Ovary (tissue), 9 donors: ENCODE data around the gene CD93. TPM values are rescaled to one million over a fixed set of nuclear protein-coding genes. Genes with fewer than 3 reads are reported as not detected.

Experiments
- DNase-seq, 5 donors: peaks; one replicate each; pipeline ENCODE4 v3.0.0-alpha.2; 2019 to 2020
- H3K27ac ChIP-seq, 2 donors: fragments of 200-600 bp; one replicate each; pipeline versions ENCODE4 v1.5.1 to v1.8.0; 2019 to 2022
- H3K27me3 ChIP-seq: fragments of 200-600 bp; one replicate; pipeline ENCODE4 v1.8.0; 2022
- H3K36me3 ChIP-seq: fragments of 200-600 bp; sonication (generic); one replicate; pipeline ENCODE4 v1.5.1; 2019
- H3K4me1 ChIP-seq: one replicate; pipeline ENCODE4 v1.8.1; 2013; ENCODE audit warnings: mild to moderate bottlenecking, moderate library complexity; ENCODE audit not compliant: insufficient read depth
- H3K4me3 ChIP-seq: fragments of 200-600 bp; sonication (generic); one replicate; pipeline ENCODE4 v1.5.1; 2017
- H3K9me3 ChIP-seq, 2 donors: fragments of 200-600 bp in 1 of 2; sonication (generic) in 1 of 2; one replicate each; pipeline versions ENCODE4 v1.5.1 to v1.8.1; 2013 to 2019; ENCODE audit warnings: mild to moderate bottlenecking in 1 of 2, moderate library complexity in 1 of 2
- EP300 ChIP-seq: sonication (generic); formaldehyde crosslinking; IDR thresholded peaks from one replicate; pipeline ENCODE4 v1.6.1; 2017; ENCODE audit warnings: antibody characterized with exemption
- POLR2A ChIP-seq: fragments of 450-650 bp; IDR thresholded peaks from one replicate; pipeline ENCODE4 v1.6.1; 2017; ENCODE audit warnings: antibody characterized with exemption, mild to moderate bottlenecking, moderate library complexity
- WGBS, 3 donors: extraction: QIAGEN DNeasy Blood & Tissue Kit in 1 of 3; methylation state at CpG; one replicate each; pipeline versions ENCODE4 v1.1.5 to v1.1.7; 2013 to 2017; 5-methylcytosine and 5-hydroxymethylcytosine counted together
- intact Hi-C, 4 donors: fragments of 100-400 bp; cut with DNase I; formaldehyde crosslinking; loops; one replicate each; pipeline versions ENCODE4 v1.11.0 to v1.15.1; 2022 to 2023
- polyA plus RNA-seq, 2 donors: library from polyadenylated mRNA; stranded (reverse); fragments of 200-250 nt in 1 of 2; fragments of 350-450 nt in 1 of 2; fragmentation: Illumina TruSeq in 1 of 2; extraction: RNeasy Lipid Tissue Mini Kit (QIAGEN cat#74804) in 1 of 2; gene quantifications; one replicate each; pipeline ENCODE4 v1.2.3, GENCODE V29; 2013 to 2014
- total RNA-seq, 7 donors: library from RNA; depleted of rRNA in 2 of 7; stranded (reverse); fragments of >200 nt in 2 of 7; fragmentation: NEBNext Ultra II Directional in 3 of 7; extraction: Animal tissue kit (Norgen Biotek cat#: 25700) in 3 of 7; gene quantifications; one replicate each; pipeline versions ENCODE4 v1.1.0 to v1.2.4, GENCODE V29; 2016 to 2023
- TF ChIP-seq, protein P1 (sequence below), 3 donors: fragments of 450-650 bp in 2 of 3; fragments of 200-600 bp in 1 of 3; IDR thresholded peaks; one replicate each; pipeline versions ENCODE4 v1.5.1 to v1.8.0; 2016 to 2022; ENCODE audit warnings: antibody characterized with exemption in 3 of 3, mild to moderate bottlenecking in 1 of 3
- donor health status: DM: no; HTN: no; CAD: no; lungs with moderate emphysema.
- donor health status: DM: no; HTN: no; CAD: no.
- donor health status: Bipolar disorder and iron deficiency.
- donor health status: DM: yes; HTN: yes; CAD: no.
- donor health status: DM: no; HTN: no; CAD: no.
- donor health status: DM: yes; HTN: yes; CAD: no.

CD93 gene
- total and polyA plus RNA-seq, 9 donors: 7.0 to 42.1 (median 18.3) TPM

DNA sequence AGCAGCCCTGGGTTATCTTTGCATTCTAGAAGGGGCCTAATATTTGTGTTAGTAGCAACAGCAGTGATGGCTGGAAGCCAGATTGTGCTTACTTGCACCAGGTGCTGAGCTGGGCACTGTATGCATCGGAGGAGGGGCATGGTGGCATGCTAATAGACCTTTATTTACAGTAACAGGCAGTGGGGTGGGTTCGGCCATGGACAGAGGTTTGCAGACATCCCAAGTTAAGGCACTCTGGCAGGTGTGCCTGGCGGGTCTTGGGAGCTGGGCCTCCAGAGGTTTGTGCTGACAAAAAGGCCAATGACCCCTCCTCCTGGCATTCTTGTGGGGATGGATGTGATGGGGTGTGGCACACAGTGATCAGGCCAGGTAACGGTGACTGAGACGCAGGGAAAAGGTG is 39.0 kb upstream of the CD93 start:
- Histone ChIP-seq H3K4me1 (no peaks in the 10 kb centered on the region), H3K36me3 (no peaks in the 10 kb centered on the region), H3K9me3 (no peaks in the 10 kb centered on the region), H3K27ac (no peak overlapping the region), H3K27me3 (no peaks in the 10 kb centered on the region), H3K4me3 (no peak overlapping the region)
- 85 to 92% (median 89%) methylated on average over 5 of the region's 5 CpGs for WGBS, 3 donors
- intact Hi-C loops: no loop called here
- no peak for DNase-seq
- no peak for TF ChIP-seq EP300
- TF ChIP-seq POLR2A: no peak

DNA sequence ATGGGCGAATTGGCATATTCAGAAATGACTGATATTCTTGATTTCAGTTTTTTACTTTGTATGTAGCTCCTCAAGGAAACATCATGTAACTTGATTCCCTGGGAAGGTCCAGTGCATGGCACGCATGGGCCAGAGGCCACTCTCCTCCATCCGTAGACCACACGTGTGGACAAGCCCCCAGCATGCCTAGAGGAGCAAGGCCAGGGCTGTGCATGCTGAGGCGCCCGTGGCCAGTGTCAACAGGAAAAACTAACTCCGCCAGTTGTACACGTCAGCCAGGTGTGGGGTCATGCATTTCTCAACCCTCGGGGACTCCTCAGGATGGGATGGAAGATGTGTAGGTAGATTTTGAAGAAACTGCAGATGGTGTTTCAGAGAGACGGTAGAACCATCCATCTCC is 37.8 kb upstream of the CD93 start:
- TF ChIP-seq, protein P1, sequence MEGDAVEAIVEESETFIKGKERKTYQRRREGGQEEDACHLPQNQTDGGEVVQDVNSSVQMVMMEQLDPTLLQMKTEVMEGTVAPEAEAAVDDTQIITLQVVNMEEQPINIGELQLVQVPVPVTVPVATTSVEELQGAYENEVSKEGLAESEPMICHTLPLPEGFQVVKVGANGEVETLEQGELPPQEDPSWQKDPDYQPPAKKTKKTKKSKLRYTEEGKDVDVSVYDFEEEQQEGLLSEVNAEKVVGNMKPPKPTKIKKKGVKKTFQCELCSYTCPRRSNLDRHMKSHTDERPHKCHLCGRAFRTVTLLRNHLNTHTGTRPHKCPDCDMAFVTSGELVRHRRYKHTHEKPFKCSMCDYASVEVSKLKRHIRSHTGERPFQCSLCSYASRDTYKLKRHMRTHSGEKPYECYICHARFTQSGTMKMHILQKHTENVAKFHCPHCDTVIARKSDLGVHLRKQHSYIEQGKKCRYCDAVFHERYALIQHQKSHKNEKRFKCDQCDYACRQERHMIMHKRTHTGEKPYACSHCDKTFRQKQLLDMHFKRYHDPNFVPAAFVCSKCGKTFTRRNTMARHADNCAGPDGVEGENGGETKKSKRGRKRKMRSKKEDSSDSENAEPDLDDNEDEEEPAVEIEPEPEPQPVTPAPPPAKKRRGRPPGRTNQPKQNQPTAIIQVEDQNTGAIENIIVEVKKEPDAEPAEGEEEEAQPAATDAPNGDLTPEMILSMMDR (IDR thresholded peaks at IDR 0.05): no peak
- no peak for TF ChIP-seq EP300
- no peak for TF ChIP-seq POLR2A
- intact Hi-C loops: no loop called here
- Histone ChIP-seq H3K4me3 (no peak overlapping the region), H3K4me1 (no peaks in the 10 kb centered on the region), H3K27me3 (no peaks in the 10 kb centered on the region), H3K36me3 (no peaks in the 10 kb centered on the region), H3K9me3 (no peaks in the 10 kb centered on the region), H3K27ac (no peak overlapping the region)
- no peak for DNase-seq
- WGBS, 3 donors: 92 to 95% (median 95%) methylated on average over 10 of the region's 10 CpGs

GRCh38 chr20:23122796-23123655 is 36.9 kb upstream of the CD93 start:
- no peak for DNase-seq
- H3K9me3 ChIP-seq: no peaks in the 10 kb centered on the region
- no peaks in the 10 kb centered on the region for H3K27me3 ChIP-seq
- H3K4me3 ChIP-seq: no peak overlapping the region
- intact Hi-C loops: no loop called here
- H3K36me3 ChIP-seq: no peaks in the 10 kb centered on the region
- TF ChIP-seq POLR2A (no peak), EP300 (no peak)
- TF ChIP-seq, protein P1 (IDR thresholded peaks at IDR 0.05): no peak
- WGBS, 3 donors: 90 to 96% (median 95%) methylated on average over 15 to 17 of the region's 18 CpGs
- H3K27ac ChIP-seq: no peak overlapping the region
- no peaks in the 10 kb centered on the region for H3K4me1 ChIP-seq

- DNase-seq: no peak
- intact Hi-C loops: no loop called here
- Histone ChIP-seq H3K4me1 (no peaks in the 10 kb centered on the region), H3K9me3 (no peaks in the 10 kb centered on the region), H3K36me3 (no peaks in the 10 kb centered on the region), H3K4me3 (no peak overlapping the region), H3K27ac (no peak overlapping the region), H3K27me3 (no peaks in the 10 kb centered on the region)
- 77 to 93% (median 93%) methylated on average over 6 to 7 of the region's 9 CpGs for WGBS, 3 donors
- TF ChIP-seq EP300 (no peak), POLR2A (no peak)
- TF ChIP-seq, protein P1 (IDR thresholded peaks at IDR 0.05): no peak
These were observed 36.2 kb upstream of the CD93 start for GRCh38 chr20:23122321-23122720.

- TF ChIP-seq POLR2A: no peak
- TF ChIP-seq, protein P1 (IDR thresholded peaks at IDR 0.05): no peak
- TF ChIP-seq EP300: no peak
- no peak overlapping the region for H3K4me3 ChIP-seq
- H3K27me3 ChIP-seq: no peaks in the 10 kb centered on the region
- no peaks in the 10 kb centered on the region for H3K9me3 ChIP-seq
- 87 to 93% (median 89%) methylated on average over 9 of the region's 9 CpGs for WGBS, 3 donors
- no peaks in the 10 kb centered on the region for H3K36me3 ChIP-seq
- DNase-seq: no peak
- H3K27ac ChIP-seq: no peak overlapping the region
- H3K4me1 ChIP-seq: no peaks in the 10 kb centered on the region
- intact Hi-C loops: no loop called here
These were observed 35.7 kb upstream of the CD93 start for GRCh38 chr20:23121751-23122320.
